Frontal cortex (tissue), 4 donors: ENCODE results near the gene PAXX. TPM values are rescaled to one million over a fixed set of nuclear protein-coding genes. Genes with fewer than 3 reads are reported as not detected.

Source experiments
- DNase-seq, 2 donors: peaks; one replicate each; pipeline ENCODE4 v3.0.0; 2012; ENCODE audit warnings: low spot score in 2 of 2
- FAIRE-seq: peaks from 2 replicates; lab custom pipeline; 2012; peaks lifted over from hg19 to GRCh38; lab: Jason Lieb, UNC
- total RNA-seq: library from RNA; depleted of rRNA; stranded (reverse); fragments of >200 nt; gene quantifications from one replicate; pipeline ENCODE4 v1.2.3, GENCODE V29; 2014
- donor health status: control.
- donor health status: control.
- donor health status: control.

Gene PAXX
- total RNA-seq, 1 donor from 2014 or later: 13.5 TPM

- no peak for DNase-seq
- FAIRE-seq: no peak
Measured at GRCh38 chr9:136979769-136980587, 12.2 kb upstream of the PAXX start.

DNA sequence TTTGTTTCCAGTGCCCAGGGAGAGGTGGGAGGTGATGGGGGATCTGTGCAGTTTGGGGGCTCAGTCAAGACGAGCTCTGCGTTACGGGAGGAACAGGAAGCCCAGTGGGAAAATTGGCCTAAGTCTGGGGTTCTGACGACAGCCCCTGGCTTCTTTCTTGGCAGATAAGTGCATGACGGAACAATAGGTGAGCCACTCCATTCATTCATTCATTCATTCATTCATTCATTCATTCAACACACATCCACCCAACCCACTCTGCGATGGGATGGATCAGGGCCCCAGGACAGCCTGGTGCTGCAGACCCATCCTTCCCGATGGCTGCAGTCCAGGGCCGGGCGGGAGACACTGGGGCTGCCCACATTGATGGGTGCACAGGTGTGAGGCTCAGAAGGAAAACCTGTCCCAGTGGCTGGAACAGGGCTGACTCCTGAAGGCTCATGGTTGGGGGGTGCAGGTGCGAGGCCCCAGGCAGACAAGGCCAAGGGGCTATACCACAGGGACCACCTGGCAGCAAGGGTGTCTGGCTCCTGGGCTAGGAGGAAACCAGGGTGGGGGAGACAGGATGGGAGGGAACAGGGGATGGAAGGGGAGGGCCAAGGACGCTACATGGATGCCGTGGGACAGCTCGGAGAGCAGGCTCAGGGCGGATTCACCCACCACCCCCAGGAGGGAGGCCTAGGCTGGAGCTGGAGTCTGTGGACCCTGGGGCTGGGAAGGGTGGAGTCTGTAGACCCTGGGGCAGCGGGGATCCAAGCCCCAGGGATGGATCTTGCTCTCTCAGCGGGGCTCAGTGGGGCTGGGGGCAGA is 11.3 kb upstream of the PAXX start:
- DNase-seq (no peak), FAIRE-seq (no peak)

GRCh38 chr9:136981588-136982231 is 10.5 kb upstream of the PAXX start:
- DNase-seq (peak in 1 of 2 donors; percentile 71), FAIRE-seq (no peak)

- FAIRE-seq (no peak), DNase-seq (no peak)
Measured at GRCh38 chr9:136982232-136983051, 9.8 kb upstream of the PAXX start, which contains the start of gene LCNL1. Gene LCNL1, plus strand, starts transcription at chr9:136982993. Its CDS starts 594 bp downstream, at chr9:136983587.

DNA sequence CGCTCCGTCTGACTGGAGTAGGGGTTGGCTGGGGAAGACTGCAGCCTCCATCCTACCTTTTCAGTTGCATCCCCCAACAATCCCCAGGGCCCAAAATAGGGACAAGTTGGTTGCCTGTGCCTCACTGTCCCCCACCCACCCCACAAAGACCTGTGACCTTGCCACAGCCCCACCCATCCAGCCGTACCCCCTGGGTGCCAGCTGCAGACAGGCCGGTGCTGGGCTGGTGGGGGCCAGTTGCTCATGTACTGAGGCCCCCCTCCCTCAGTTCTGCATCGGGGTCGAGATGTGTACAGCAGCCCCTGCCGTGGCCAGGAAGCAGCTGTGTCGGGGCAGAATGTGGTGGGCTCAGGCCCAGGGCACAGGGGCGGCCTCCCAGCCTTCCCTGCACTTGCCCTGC is 9.1 kb upstream of the PAXX start:
- DNase-seq: no peak
- FAIRE-seq: no peak

GRCh38 chr9:136983656-136984314 is 8.4 kb upstream of the PAXX start:
- no peak for DNase-seq
- no peak for FAIRE-seq

DNA sequence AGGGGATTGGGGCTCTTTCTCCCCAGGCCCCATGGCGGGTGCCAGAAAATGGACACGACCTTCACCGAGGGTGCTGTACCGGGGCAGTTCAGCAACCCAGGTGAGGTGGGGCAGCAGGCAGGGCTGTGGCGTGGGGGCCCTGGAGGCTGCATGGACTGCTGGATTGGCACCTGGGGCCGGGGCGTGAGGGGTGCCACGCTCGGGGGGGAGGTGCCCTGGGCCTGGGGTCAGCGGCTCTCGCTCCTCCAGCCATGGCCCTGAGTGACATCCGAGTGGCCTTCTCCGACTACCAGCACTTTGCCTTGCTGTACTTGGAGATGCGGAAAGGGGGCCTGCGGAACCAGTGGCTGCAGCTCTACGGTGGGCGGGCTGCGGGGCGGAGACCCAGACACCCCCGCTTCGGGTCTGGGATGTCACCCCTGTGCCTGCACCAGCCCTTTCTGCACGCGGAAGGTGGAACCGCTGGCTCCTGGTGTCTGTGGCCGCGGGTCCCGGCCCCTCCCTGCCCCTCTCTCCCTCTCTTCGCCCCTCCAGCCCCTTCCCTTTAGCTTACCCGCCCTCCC is 7.7 kb upstream of the PAXX start:
- FAIRE-seq: no peak
- DNase-seq: no peak

DNA sequence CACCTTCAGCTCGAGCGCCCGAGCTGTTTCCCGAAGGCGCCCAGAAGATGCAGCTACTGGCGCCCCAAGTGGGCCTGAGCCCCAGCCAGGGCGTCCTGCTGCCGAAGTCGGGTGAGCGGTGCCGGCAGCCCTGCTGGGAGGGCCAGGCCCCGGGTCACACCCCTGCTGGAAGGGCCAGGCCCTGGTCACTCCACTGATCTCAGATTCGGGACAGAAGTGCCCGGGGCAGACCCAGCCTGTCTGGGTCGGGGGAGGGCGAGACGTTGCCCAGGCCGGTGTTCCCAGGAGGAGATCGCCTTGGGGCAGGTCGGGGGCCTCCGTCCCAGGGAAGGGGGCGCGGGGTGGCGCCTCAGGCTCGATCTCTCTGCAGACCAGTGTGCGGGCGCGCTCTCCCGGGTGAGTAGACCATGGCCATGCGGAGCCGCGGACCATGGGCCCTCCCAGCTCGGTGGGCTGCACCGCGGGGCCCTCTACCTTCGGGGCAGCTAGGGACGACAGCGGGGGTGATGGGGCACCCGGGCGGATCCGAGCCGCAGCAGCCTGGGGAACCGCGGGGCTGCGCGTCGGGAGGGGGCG is 7.1 kb upstream of the PAXX start:
- FAIRE-seq (no peak), DNase-seq (no peak)

DNA sequence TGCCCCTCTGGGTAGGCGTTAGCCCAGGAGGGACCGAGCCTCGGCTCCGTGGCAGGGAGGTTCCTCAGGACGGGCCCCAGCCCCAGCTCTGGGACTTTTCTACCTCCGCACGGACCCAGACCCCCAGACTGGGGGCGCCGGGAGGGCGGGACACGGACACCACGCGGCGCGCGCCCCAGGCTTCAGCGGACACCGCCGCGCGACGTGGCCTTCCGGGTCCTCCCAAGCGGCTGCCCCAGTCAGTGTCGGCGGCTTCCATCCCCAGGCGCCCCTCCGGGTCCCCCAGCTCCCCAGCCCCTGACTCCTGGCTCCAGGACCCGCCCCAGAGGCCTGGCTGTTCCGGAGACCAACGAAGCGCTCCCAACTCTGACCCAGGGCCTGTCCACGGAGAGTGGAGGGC is 6.4 kb upstream of the PAXX start:
- FAIRE-seq (no peak), DNase-seq (no peak)

- DNase-seq (no peak), FAIRE-seq (no peak)
Measured at GRCh38 chr9:136988872-136989271, 3.4 kb upstream of the PAXX start.

DNA sequence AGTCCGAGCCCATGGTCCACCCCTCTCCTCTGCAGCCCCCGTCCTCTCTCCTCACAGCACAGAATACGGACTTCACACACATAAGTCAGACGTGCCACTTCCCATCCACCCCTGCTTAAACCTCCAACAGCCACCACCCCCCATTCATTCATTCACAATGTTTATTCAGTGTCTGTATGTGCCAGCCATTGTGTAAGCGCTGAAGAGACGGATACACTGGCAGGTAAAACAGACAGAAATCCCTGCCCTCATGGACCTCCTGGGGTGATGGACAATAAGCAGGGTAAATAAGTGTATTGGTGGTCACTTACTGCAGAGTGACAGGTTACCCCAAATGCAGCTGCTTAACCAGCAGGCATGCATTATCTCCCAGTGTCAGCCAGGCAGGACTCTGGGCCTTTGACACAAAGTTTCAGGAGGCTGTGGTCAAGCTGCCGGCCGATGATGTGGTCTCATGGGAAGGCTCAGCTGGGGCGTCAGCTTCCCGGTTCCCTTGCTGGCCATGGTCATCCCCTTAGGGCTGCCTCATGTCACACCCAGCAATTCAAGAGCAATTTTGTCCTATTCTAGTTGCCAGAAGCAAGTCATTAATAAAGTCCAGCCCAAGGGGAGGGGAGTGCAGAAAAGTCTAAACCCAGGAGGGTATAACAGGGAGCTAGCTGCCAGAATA is 1.8 kb upstream of the PAXX start:
- FAIRE-seq: no peak
- DNase-seq: no peak

DNA sequence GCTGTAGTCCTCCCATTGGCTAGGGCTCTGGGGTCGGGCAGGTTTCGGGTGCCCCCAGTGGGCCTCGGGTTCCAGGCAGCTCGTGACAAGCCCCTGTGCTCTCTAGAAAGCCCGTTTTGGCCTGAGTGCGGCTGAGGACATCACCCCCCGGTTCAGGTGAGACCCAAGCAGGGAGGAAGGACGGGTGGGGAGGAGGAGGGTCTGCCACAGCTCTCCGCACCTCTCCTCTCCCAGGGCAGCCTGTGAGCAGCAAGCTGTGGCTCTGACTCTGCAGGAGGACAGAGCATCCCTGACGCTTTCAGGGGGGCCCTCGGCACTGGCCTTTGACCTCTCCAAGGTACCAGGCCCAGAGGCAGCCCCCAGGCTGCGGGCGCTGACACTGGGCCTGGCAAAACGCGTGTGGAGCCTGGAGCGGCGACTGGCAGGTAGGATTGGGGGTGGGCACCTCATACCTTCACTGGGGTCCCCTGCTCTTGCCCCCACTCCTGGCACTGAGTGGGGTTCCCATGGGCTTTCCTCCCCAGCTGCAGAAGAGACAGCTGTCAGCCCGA is 672 bp downstream of the PAXX start:
- FAIRE-seq (no peak), DNase-seq (no peak)

- DNase-seq: no peak
- FAIRE-seq: no peak
Measured at GRCh38 chr9:136994180-136994887, 2.1 kb downstream of the PAXX start.

GRCh38 chr9:136994888-136995230 is 2.6 kb downstream of the PAXX start:
- no peak for DNase-seq
- FAIRE-seq: no peak

GRCh38 chr9:136995362-136995761 is 3.1 kb downstream of the PAXX start:
- DNase-seq: no peak
- no peak for FAIRE-seq

DNA sequence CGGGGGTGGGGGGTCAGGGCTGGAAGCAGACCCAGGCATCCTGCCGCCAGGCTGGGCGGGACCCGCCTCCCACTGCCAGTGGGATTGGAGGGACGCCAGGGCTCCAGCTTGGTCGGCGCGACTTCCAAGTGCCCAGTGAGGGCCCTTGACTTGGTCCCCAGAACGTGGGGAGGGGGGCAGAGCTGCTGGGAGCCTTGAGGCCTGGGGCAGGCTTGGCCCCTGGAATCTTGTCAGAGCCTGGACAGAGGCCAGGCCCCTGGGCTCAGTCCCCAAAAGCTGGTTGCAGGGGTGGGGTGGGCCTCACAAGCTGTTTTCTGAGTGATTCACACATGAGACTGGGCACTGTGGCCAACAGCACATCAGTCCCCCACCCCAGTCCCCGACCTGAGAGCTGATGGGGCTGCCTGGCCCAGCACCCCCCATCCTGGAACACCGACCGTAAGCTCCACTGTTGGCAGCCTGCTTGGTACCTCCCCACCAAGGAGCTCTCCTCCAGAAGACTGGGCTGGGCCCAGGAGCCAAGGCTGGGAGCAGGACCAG is 3.6 kb downstream of the PAXX start:
- DNase-seq: peak in 1 of 2 donors; percentile 70
- FAIRE-seq: no peak
